ENCODE results near the gene VIT.

VIT gene

GRCh38 chr2:36696533-36696932 lies at the start of gene VIT:
TSS of gene VIT (plus strand) at chr2:36696707. CDS start at chr2:36716371, 19,664 bp downstream.
- DNase-seq = no peak

GRCh38 chr2:36650031-36650829 lies 46.3 kb upstream of the VIT start:
- no peak for DNase-seq

DNA sequence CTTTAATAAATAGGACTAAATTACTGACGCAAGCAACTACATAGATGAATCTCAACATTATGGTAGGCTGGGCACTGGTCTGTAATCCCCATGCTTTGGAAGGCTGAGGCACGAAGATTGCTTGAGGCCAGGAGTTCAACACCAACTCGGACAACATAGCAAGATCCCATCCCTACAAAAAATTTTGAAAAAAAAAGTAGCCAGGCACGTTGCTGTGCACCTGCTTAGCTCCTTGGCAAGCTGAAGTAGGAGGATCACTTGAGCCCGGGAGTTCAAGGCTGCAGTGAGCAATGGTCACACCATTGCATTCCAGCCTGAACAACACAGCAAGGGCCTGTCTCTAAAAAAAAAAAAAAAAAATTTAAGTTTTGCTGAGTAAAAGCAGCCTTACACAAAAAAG lies 43.4 kb upstream of the VIT start:
- DNase-seq = no peak

DNA sequence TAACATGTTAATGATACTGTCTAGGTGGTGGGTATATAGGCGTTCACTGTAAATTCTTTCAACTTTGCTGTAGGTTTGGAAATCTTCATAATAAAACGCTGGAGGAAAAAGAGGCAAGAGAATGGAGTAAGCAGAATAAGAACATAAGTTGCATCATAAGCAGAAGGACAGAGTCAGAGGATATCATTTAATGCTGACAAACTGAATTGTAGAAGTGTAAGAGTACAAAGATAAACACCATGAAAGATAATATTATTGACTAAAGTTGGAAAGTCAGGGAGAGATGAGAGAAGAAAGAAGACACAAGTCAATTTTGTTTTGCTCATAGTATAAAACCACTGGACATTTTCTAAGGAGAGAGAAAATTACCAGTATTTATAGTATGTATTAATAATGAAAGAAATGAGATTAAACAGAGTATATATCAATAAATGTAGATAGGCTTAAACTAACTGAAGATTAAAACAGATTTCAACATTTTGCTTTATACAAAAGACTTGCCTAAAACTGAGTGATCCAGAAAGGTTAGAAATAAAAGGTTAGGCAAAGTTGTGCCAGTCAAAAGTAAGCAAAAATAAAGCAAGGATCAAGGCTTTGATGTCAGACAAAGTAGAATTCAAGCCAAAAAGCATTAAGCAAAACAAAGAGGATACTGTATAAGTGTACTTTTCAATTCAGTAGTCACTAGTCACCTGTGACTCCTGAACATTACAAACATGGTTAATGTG lies 42.4 kb upstream of the VIT start:
- no peak for DNase-seq

GRCh38 chr2:36655453-36655852 lies 41.1 kb upstream of the VIT start:
- DNase-seq = no peak

DNA sequence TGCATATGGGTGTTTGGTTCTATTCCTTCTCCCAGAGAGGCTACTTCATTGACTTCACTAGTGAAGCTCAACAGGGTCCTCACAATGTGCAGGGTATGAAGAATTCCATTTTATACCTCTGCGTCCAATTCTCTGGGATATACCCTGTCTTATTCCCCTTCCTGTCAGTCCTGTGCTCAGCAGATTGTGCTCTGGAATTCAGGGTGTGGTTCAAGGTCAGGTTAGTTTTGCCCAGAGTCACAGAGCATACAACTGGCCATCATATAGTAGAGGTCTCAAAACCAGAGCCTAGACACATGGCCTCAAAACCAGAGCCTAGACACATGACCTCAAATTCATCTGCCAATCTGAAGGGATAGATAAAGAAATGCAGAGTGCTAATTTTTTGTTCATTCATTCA lies 38.8 kb upstream of the VIT start:
- DNase-seq = no peak

DNA sequence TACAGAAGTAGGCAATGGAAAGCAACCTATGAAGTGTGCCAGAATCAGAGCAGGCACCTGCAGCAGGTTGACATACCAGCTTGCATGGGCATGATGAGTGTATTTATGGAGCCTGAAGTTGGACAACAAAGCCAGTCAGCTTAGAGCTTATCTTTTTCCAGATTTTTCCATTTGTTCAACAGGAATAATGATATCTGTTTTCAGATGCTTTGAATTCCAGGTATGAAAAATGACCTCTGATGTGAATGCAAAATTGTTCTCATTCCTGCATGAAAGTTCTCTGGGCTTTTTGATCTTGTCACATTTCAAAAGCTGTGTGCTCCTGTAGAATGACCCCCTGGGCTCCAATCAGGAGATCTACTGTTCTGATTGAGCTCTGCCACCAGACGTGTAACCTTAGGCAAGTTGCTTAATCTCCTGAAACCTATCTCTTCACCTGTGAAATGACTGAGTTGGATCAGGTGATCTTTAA lies 38.2 kb upstream of the VIT start:
- no peak for DNase-seq

DNA sequence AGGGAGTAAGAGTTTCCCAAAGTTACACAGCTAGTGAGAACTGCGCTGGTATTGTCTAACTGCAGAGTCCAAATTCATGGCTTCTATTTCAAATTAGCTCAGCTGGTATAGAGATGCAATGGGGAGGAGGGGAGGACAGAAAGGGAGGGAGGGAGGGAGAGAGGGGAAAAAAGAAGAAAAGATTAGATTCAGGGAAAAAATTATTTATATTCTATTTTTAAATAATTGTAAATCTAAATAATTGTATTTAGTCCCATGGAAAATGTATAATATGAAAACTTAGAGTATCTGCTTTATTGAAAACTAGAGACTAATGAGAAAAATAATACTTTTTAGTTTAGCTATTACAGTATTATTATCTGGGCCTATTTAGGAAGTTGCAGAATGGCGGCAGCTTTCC lies 37.3 kb upstream of the VIT start:
- DNase-seq = no peak

GRCh38 chr2:36659872-36660312 lies 36.6 kb upstream of the VIT start:
- DNase-seq = no peak

GRCh38 chr2:36662638-36663037 lies 33.9 kb upstream of the VIT start:
- no peak for DNase-seq

- no peak for DNase-seq
Observed at GRCh38 chr2:36663295-36663694, 33.2 kb upstream of the VIT start.

- peak in 5 of 51 donors; percentile 9 to 48 (median 26) for DNase-seq
Observed at GRCh38 chr2:36663851-36664695, 32.4 kb upstream of the VIT start.

DNA sequence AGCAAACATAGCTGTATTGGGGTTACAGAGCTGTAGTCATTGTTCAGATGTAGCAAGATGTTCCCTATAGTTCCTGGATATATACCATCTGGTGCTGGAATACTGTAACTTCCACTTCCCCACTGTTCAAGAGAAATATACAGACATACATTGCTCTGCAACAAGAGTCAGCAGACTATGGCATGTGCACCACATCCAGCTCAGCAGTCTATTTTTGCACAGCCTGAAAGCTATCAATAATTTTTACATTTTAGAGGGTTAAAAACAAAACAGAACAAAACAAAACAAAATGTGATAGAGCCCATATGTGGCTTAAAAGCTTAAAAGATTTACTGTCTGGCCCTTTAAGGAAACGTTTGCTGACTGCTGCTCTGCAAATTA lies 31.8 kb upstream of the VIT start:
- no peak for DNase-seq

GRCh38 chr2:36667931-36668330 lies 28.6 kb upstream of the VIT start:
- peak in 9 of 51 donors; percentile 0 to 36 (median 5) for DNase-seq

GRCh38 chr2:36670881-36671595 lies 25.5 kb upstream of the VIT start:
- DNase-seq = no peak

DNA sequence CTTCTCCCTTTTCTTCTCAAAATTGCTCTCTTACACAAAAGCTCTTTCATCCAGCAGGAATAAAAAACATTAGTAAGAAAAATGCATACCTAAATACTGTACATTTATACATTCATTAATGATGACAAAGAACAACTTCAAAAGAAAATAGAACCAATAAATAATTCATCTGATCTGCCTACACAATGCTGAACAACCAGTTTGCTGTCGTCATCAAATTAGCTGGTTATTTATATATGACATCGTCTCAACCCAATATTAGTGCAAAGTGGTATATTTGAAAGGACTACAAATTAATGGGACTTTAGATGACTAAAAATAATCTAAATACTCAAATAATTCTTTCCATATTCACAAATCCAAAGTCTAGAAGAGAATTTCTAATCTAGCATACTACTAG lies 24.8 kb upstream of the VIT start:
- DNase-seq = no peak

DNA sequence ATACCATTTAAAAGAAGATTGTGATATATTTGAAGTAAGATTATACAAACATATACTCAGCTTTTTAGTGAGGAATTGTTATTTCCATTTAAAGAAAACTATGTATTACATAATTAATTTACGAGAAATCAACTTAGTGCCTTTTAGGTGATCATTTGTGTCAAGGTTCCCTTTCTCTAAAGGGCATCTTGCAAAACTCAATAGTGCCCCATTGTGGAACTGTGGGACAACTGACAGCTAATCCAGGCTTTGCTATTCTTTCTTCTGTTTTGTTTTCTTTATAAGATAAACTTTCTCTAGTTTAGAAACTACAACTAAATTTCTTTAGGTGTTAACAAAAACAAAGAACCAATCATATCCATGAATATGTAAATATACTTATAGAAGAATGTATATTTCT lies 24.3 kb upstream of the VIT start:
- DNase-seq = no peak

- DNase-seq = no peak
Observed at GRCh38 chr2:36675579-36676282, 20.8 kb upstream of the VIT start.

DNA sequence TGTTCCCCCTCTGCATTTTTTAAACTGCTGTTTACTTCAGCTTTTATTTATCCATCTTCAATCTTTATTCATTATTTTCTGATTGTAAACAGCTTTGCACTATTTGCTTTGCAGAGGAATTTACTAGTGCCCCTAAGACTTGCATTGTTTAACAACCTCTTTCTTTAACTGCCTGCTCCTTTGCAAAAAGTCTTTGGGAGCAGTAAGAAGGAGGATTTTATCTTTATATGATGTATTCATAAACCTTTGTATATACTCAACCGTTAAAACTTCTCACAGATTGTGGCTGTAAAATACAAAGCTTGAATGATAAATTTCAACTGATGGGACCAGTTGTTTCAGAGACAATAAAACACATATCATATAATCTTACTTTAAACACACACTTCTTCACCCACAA lies 20.1 kb upstream of the VIT start:
- no peak for DNase-seq

GRCh38 chr2:36677386-36677785 lies 19.1 kb upstream of the VIT start:
- no peak for DNase-seq
